ENCODE results near the gene NOX3.

- no peak for TF ChIP-seq CTCF (IDR thresholded peaks at IDR 0.05)
- no peak for TF ChIP-seq POLR2A (IDR thresholded peaks at IDR 0.05)
Measured at GRCh38 chr6:155449450-155450239, 6.0 kb downstream of the NOX3 start.
